OCI-LY3 (cell line): Measurements from ENCODE around the gene RAB40A.

Source experiments
- CTCF ChIP-seq: fragments of 200-600, 300-600 bp; sonication (generic); IDR thresholded peaks from 2 replicates; pipeline ENCODE4 v1.5.1; 2014; ENCODE audit warnings: antibody characterized with exemption, low read length, low read depth
- EZH2phosphoT487 ChIP-seq: fragments of 200-600 bp; shearing (Covaris generic); IDR thresholded peaks from 2 replicates; pipeline ENCODE4 v1.6.1; 2018; ENCODE audit warnings: antibody characterized with exemption, mixed run types, low read depth

GRCh38 chrX:103530545-103530944, 11.3 kb upstream of the RAB40A start:
- no peak for TF ChIP-seq CTCF
- no peak for TF ChIP-seq EZH2phosphoT487
